NCI-H2029 (cell line): ENCODE results near the gene MARCO.

Experiments
- DNase-seq: peaks from one replicate; lab custom pipeline; 2025; lab: John Stamatoyannopoulos, UW

The MARCO gene

DNA sequence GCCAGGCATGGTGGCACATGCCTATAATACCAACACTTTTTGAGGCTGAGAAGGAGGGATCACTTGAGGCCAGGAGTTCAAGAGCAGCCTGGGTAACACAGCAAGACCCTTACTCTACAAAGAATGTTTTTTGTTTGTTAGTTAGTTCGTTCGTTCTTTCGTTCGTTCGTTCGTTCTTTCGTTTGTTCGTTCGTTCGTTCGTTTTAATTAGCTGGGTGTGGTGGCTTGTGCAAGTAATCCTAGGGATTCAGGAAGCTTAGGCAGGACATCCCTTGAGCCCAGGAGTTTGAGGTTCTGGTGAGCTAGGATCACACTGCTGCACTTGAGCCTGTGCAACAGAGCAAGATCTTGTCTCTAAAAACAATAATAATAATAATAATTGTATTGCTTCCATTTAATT is 98.7 kb downstream of the MARCO start:
- no peak for DNase-seq
